HG03064 (cell line): Measurements from ENCODE around the gene PSMD11.
"Not testable (repeated sequence)": the region's sequence is repeated elsewhere in the genome, so short reads cannot be mapped to it uniquely, and the experiment has no call there.

Experiments
- ATAC-seq: cut with Tn5 transposase; IDR thresholded peaks from one replicate; pipeline ENCODE4 v1.9.1; 2021; ENCODE audit warnings: low read depth; ENCODE audit not compliant: unreplicated experiment

PSMD11 gene

GRCh38 chr17:32504166-32504990, 60.1 kb downstream of the PSMD11 start:
- ATAC-seq = no peak

DNA sequence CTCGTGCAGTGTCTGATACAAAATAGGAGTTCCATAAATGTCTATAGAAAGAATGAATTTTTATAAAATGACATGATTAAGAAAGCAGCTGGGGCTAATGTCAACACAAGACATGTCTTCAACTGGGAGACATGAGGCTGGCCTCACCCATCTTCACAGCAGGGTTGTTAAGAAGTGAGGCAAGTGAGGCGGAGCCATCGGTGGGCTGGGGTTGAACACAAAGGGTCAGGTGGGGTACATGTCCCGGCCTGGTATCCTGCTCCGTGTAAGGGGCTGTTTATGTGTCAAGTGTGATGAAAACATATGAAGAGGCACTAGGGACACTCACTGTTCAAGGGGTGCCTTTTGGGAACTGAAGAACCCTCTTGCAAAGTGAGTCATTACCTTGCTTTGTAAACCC, 64.6 kb downstream of the PSMD11 start:
- no peak for ATAC-seq

- no peak for ATAC-seq
Observed at GRCh38 chr17:32510466-32510865, 66.2 kb downstream of the PSMD11 start.

DNA sequence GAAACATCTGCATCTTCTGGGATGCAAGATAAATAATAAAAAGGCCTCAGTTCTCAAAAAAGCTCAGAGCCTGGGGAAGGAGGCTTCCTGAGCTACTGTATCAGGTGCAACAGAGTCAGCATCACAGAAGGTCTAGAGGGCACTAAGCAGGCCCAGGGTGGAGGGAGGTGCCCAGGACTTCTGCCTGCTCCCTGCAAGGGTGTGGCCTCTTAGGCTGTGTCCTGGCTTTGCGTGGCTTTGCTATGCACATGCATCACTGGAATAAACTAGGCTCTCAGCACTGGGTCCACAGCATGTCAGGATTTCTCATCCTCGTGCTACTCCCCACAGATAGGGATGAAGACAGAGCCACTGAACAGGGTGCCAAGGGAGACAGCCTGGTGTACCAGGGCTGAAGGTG, 68.0 kb downstream of the PSMD11 start:
- ATAC-seq = no peak

GRCh38 chr17:32513579-32513978, 69.3 kb downstream of the PSMD11 start:
- ATAC-seq = no peak

DNA sequence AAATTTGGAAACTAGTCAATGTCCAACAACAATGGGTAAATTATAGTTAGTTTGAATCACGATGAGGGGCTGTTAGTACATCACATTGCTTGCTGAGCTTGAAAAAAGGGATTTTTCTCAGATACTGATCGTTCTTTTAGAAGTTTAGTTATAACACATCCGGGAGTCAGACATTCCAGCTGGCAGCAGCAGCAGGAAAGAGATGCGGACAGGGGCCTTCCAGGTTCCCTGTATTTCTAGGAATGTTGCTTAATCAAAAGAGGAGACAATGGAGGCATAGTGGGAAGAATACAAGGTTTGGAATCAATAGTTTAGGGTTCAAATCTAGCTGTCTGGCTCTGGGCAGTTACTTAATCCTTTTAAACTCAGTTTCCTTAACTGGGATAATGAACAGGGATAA, 70.3 kb downstream of the PSMD11 start:
- no peak for ATAC-seq

DNA sequence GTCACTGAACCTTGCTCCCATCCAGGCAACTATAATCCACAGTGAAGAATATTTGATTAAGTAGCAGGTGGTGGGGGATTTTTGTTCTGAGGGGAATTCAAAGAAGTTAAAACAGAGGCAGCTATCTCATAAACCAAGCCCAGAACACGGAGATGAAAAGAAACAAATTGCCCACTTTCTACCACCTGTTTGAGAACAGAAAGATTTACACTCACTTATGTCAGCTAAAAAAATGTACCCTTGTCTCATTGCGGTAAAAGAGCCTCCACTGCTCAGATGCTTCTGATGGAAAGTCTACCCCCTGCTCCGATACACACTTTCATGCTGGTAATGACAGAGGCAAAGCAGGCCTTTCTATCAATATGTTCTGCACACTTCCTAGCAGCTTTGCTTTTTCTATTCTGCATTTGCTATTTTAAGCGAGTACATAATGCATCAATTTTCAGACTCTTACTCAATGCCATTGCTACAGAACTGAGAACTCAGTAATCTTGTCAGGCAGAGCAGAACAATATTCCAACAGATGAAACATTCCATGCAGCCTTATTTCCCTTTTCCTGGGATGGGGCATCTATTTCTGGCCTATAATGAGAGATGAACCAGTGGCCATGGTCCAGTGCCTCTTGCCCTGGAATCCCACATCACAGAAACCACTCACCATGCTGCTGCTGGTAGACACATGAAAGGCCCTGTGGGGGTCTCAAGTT, 71.5 kb downstream of the PSMD11 start:
- no peak for ATAC-seq

- no peak for ATAC-seq
Observed at GRCh38 chr17:32516450-32516849, 72.1 kb downstream of the PSMD11 start.

- ATAC-seq = no peak
Observed at GRCh38 chr17:32516940-32517701, 72.8 kb downstream of the PSMD11 start.

GRCh38 chr17:32517982-32518381, 73.7 kb downstream of the PSMD11 start:
- no peak for ATAC-seq

DNA sequence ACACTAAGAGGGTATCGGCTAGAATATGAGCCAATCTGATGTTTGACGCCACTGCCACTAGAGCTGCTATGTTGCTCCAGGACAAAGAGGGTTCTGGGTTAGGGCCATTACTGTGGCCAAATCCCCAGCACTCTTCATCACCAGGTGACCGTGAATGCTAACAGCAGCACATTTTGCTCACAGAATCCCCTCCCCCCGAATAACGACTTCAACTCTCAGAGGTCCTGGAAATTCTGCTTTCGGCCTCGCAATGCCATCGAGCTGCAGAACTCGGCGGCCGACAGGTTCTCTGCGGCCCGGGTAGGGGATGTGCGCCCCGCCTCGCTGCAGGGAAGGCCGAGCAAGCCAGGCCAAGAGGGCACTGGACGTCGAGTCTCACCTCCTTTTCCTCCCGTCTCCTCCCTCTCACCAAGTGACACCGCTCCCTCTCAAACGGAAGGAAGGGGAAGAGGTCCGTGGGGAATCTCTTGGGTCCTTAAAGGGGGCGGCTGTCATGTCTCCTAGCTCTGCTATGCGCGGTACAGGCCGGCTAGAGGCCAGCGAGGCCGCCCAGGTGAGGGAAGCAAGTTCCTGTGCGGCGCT, 74.4 kb downstream of the PSMD11 start:
- ATAC-seq = no peak

DNA sequence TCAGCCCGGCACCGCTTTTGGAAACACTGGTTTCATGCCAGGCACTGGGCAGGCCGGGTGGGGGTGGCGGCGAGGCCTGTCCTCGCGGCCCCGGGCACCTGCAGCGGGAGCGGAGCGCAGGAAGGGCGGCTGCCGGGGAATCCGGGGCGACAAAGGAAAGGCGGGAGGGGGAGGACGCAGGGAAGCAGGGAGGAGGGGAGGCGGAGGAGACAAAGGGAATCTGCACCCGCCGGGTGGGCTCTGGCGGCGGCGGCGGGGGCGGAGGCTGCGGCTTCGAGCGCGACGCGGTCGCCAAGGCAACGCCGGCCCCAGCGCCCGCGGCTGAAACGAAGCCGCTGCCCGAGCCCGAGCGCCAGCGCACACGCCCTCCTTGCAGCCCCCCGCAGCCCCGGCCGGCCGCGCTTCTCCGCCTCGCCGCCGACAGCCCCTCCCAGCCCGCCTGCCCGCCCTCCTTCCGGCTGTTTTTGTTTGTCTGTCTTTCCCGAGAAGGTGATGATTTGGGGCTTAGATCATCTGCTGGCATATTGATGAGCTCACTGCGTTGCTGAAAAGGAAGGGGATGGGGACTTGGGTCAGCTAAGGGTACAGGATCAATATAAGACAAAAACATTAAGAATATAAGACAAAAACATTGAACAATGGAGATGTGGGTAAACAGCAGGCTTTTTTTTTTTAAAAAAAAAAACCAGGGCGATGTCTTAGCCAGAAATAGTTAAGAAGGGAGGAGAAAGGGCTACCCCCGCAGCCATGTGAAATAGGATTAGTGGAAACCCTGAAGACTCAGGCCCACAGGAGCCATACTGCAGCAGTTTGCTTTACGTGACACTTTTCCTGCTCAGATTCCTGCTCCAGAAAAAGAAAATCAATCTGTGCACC, 75.2 kb downstream of the PSMD11 start:
- no peak for ATAC-seq

GRCh38 chr17:32520104-32520701, 75.9 kb downstream of the PSMD11 start:
- no peak for ATAC-seq

DNA sequence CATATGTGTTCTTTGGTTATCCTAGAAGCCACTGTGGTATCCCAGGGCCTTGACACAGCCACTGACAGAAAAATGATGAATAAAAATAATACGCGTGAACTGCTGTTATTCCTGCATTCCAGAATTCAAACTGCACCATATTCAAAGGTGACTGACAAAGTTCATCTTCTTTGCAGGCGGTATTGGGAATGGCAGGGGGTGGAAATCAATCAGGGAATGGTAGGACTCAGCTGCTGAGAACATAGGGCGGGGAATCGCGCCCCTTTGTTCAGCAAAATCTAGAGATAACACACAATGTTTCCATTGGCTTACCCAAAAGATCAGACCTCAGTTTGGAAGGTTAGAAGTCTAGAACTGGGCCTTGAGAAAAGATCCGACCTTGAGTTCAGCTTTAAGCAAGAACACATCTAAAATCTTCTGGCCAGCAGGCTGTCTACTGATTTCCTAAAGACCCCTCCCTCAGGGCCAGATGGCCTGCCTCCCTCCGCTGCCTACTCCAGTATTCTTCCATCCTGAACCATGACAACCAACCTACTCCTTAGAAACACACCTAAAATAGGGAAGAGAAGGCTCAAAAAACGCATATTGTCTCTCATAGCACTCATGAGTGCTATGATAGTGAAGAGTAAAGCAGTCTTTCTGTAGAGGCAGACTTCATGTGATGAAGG, 76.6 kb downstream of the PSMD11 start:
- ATAC-seq = no peak

DNA sequence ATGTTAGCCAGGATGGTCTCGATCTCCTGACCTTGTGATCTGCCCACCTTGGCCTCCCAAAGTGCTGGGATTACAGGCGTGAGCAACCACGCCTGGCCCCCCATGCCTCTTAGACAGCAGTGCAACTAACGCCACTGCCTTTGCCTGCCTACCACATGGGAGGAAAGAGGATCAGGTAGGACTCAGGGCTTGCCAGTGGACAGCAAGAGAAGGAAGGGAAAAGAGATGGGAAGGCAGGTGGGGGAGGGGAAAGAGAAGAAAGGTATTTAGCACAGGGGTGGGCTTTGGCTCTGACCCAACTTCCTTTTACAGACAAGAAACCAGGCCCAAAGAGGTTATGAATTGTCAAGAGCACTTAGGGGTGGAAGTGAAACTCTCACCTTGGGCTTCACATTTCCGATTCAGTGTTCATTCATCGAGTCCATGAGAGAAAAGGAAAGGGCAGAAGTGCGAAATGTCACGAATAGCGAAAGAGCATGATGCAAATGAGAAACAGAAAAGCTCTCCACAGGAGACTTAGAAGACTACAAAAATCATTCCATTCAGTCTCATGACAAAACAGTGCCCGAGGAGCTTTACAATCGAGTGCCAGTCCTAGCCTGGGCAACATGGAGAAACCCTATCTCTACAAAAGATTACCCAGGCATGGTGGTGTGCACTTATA, 78.8 kb downstream of the PSMD11 start:
- ATAC-seq = peak; percentile 42

- peak; percentile 42 for ATAC-seq
Observed at GRCh38 chr17:32523827-32524552, 79.7 kb downstream of the PSMD11 start.

- not testable (repeated sequence) for ATAC-seq
Observed at GRCh38 chr17:32524553-32524880, 80.2 kb downstream of the PSMD11 start.

GRCh38 chr17:32525122-32525521, 80.8 kb downstream of the PSMD11 start:
- no peak for ATAC-seq
